SKM-1 (cell line): ENCODE data around the gene ERBB4.

Source experiments
- DNase-seq: peaks from one replicate; lab custom pipeline; 2025; ENCODE audit not compliant: unreplicated experiment; lab: John Stamatoyannopoulos, UW

ERBB4 gene

DNA sequence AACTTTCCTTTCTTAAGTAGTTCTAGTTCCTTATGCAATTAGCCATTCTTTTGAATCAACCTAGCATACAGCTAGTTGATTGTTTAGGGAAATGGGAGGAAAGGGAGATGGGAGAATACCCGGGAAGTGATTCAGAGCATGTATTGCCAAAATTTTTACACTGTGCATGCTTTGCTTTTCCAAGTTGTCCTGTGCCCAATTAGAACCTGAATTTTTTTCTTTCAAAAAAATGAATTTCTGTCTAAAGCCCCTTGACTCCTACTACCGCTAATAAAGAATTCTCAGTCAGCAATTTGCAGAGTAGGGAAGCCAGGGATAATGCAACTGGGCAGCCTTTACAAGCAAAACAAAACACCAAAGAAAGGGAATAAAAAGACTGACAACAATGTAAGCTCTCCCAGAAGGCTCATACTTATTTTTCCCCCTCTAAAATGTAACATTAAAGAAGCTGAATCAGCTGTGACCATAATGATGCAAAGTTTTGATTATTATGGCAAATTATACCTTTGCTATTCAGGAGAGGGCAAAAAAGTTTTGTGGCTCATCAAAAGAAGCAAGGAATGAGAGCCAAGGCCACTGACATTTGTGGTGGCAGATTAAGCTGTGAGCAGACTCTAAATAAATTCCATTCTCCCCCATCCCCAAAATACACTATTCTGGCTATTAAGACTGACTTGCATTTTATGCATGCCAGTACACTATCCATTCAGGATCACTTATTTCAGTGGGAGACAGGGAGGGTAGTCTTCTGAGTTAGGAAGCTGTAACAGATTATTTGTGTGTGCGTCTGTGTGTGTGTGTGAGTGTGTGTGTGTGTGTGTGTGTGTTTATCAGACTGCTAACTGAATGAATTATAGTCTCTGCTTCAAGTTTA, 174.3 kb downstream of the ERBB4 start:
- no peak for DNase-seq

DNA sequence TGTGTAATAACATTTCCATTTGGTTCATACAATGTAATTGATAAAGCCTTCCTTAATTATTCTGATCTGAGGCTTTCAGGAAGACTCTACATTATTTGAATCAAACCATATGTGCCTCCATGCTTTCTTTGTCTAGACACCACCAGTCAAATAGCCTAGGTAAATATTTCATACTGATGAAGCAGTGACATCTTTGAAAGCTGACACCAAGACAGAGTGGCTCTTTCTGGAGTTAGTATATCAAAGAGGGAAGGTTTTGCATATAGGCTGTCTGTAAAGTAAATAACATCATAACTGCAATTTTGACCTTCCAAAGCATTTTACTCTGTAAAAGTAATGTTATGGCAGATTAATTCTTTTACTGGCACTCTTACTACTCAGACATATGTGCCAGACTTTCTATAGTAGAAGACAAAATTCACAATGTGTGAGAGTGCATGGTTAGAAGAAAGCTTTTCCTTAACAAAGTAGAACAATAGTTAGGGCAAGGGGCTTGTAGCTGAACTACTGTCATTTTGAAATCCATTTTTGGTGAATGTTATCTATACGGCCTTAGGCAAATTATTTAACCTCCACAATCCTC, 177.3 kb downstream of the ERBB4 start:
- no peak for DNase-seq

DNA sequence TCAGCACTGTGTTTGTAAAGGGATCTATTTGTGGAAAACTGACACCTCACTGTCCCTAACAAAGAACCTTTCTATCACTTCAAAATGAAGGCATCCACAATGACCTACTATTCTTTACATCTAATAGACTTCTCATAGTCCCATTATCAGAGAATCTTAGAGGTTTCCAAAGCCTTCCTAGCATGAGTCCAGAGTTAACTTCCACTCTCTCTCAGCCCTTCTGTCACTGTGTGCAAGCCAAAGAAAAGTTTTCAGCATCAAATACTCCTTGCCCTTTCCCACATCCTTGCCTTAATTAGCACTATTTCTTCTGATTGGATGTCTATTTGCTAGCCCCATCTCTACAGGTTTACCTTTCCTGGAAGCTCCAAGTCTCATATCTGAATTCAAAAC, 178.5 kb downstream of the ERBB4 start:
- no peak for DNase-seq

DNA sequence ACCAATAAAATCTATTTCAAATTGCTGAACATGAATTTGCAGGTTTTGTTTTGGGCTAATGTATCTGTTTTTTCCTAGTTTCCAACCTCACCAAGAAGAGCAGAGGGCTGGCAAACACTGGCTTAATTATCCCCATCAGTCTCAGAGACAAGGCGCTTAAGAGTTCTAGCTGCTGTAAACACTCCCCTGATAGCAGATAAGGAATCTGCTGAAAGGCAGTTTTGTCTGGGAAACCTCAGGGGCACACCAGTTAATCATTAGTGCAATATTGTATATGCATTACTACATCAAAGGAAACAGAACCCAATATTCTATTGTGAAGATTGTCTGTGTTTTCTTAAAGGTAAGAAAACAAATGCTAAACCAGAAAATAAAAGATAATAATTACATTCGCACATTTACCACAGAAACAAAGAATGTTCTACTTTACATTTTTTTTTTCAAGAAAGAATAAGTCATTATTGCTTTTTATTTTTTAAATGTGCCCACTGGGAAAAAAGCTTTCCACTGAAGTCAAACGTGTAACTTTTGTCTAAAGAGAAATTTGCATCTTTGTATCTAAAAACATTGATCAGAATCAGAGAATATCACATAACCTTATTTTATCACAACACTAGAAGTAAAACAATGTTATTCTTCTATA, 179.1 kb downstream of the ERBB4 start:
- no peak for DNase-seq

DNA sequence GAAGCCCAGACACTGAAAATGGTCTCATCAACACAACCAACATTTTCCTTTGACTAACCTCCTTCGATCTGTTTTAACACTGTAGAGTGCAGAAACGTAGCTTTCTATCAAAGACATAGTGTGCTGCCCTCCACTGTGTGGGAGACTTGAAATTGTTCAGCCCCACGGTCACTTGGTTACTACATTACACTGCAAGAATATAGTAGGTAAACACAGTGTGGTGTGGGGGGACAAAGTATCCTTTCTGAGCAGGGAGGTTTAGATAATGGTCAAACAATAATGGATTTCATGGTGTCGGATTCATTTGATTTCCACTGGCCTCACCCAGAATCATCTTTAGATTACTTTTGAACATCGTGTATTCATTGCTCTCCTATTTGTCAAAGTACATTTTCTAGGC, 181.0 kb downstream of the ERBB4 start:
- DNase-seq, result no peak

DNA sequence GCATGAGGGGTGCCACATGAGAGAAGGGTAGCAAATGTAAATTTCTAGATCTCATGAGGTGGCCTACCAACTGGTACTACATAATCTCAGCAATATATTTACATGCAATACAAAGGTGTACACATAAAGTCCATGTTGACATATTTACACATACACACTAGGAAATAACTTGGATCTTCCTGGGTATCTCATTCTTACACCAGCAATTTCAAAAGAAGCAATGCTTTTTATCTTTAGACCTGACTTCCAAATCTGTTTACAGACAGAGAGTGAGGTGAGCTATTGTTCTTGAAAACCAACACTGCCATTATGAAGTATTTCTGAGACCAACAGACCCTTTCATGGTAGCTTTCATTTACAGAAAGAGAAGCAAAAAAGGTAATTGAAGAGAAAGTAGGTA, 184.2 kb downstream of the ERBB4 start:
- DNase-seq, result no peak

DNA sequence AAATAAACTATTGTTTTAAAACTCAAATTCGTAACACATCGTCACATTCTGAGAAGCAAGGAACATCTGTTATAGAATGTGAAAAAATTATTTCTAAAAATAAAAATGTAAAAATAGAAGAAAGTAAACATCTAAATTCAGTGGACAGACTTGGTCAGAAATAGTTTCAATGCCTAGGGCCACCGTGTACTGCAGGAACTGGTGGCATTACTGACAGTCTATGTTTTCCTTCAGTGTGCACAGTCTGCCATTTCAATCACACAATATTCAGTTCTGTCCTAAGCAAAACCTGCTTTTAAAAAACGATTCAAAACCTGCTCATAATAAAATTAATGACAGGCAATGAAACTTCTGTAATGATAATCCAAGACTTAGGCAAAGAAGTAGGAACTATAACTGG, 190.1 kb downstream of the ERBB4 start:
- DNase-seq, result no peak

DNA sequence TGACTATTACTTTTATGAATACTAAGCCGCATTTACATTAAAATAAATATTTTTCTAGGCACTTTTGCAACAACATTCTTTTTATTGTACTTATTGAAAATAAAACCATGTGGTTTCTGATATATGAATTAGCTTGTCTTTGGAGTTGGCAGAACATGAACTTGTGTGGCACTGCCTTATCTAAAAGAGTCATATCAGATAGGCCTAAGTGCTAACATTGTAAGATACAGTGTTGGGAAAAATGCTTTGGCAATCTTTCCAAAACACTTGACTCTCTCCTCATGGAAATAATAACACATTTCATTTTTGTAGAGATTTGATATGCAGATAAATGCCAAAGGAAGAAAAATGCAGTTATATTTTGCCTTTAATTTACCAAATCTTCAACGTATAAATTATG, 191.7 kb downstream of the ERBB4 start:
- DNase-seq, result no peak

DNA sequence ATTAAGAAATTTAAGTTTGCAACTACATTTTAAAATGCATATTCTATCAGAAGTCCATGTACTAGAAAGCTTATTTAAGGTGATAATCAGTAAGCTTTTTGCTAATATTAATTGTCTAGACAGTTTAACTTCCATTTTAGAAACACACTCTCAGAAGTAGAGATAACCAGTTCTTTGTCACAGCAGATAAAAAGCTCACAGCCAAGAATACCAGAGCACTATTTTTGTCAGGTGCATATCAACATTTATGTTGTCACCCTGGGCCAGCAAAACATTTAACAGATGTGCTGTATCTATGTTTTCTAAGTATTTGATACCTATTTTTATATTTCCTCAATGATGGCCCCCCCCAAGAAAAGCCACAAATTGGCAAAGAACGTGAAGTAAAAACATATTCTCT, 192.6 kb downstream of the ERBB4 start:
- DNase-seq, result no peak

DNA sequence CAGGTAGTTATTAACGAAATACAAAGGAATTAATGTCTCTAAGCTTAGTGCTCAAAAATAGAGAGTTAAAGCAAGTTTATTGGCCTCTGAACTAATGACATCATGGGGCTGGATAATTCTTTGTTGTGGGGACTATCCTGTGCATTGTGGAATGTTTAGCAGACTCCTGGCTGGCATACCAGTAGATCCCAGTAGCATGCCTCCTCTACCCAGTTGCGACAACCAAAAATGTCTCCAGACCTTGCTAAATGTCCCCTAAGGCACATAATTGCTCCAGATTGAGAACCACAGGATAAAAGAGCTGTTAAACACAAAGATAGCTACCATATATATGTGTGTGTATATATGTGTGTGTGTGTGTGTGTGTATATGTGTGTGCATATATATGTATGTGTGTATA, 194.5 kb downstream of the ERBB4 start:
- DNase-seq, result no peak

DNA sequence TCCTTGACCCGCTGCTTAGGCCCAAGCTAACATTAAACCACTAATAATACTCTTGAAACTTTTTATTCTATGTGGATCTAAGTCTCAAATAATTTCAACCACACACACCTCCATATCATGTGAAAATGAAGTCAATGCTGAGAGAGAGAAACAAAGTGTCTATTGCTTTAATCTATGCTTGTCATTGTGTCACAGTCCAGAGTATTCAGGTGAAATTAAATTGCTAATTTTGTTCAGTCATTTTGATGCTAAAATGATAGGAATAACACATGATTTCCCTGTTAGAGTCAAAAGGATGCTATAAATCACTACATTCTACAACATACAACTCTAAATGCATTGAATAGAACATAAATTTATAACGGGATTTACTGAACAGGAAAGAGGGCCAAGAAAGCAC, 195.4 kb downstream of the ERBB4 start:
- DNase-seq, result no peak

DNA sequence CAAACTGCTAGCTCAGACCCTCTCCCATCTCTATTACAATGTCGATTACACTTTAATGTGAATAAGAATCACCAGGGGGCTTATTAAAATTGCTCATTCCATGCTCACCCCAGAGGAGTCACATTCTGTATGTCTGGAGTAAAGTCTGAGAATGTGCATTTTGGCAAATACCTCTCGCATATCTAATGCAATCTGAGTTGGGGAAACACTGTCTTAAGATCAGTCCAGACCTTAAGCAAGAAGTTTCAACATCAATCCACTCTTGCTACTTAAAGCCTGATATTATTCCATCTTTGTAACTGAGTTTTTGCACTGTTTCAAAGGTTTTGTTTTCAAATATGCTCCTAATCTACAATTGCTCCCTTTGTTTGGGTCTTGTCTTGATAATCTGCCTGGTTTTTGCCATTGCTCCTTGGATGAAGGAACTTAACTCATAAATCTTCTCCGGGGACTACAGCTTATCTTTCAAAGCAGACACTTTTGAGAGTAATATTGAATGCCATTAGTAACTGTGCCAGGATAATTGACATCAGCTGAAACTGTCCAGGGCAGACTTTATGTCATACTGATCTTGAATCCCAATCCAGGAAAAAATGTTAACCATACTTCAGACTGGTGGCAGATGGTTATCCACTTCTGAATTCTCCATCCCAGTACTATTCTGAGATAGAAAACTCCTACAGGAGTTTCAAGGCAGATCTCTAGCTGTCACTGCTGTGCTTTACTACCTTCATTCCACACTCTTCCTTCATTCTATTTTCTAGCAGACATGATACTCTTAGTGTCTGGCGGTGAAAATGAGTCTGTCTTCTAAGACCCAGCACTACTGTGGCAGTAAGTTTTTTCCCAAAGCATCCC, 200.9 kb downstream of the ERBB4 start:
- DNase-seq, result no peak

DNA sequence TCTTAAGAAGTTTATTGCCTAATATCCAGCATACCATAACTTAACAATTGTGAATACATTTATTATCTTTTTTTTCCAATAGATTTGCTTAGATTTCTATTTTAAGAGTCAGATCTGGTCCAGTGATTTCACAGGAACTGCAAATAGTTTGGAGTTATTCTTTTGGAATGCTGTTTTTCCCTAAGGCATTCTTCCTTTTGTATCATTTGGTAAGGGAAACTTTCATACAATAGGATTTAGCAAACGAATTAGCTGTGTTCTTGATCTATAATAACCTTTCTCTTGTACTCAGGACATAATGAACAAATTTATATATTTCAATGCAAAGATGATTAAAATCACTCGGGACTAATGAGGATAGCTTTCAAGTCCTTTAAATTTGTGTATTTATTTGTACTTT, 201.6 kb downstream of the ERBB4 start:
- DNase-seq, result no peak

DNA sequence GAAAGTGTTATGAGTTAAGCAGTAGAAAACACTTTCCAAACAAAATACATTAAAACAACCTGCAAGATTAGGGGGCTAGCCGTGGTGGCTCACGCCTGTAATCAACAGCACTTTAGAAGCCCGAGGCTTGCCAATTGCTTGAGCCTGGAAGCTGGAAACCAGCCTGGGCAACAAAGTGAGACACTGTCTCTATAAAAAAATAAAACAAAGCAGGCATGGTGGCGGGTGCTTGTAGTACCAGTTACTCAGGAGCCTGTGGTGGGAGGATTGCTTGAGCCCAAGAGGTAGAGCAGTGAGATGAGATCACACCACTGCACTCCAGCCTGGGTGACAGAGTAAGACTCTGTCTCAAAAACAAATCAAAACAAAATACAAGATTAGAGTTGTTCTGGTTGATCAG, 208.3 kb downstream of the ERBB4 start:
- DNase-seq, result no peak

DNA sequence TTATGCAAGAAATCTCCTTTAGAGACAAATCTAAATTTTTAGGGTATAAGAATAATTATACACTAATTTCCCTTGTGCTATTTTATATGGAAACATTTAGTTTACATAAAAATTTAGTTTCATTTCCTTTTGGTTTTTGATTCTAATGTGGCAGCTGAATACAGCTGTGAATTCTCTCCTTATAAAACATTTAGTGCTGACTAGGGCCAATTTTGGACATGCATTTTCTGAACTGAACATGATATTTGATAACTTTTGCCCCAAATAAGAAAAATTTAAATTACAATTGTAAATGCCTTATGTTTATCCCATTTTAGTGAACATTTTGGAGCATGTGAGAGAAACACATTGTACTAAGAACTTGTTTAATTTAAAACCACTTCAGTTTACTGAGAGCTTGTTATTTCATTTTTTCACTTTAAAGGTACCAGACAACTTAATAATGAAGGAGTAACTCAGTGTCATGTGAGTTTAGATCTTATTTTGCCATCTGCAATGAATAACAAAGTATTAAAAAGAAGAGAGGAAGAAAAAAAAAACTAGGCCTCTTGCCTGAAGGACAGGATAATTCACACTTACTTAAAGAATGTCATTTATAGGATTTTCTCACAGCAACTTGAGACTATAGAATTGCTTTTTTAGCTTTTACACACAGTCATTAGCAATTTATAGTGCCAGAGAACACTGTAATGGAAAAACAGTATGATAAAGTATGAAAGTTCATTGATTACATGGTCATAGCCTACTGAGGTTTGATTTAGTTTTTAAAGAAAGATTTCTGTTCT, 209.7 kb downstream of the ERBB4 start:
- no peak for DNase-seq

DNA sequence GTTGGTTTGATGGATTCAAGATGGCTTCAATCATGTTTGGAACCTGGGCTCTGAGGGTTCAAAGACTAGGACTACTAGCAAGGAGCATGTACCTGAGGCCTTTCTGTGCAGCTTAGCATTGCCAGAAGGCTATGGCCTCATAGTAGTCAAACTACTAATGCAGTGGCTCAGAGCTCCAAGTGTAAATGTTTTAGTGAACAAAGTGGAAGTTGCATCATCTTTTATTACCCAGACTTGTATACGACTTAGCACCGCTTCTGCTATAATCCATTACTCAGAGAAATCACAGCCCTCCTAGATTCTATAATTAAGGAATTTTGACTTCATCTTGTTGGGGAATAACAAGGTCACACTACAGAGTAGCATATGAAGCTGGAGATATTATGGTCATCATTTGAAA, 210.5 kb downstream of the ERBB4 start:
- no peak for DNase-seq

DNA sequence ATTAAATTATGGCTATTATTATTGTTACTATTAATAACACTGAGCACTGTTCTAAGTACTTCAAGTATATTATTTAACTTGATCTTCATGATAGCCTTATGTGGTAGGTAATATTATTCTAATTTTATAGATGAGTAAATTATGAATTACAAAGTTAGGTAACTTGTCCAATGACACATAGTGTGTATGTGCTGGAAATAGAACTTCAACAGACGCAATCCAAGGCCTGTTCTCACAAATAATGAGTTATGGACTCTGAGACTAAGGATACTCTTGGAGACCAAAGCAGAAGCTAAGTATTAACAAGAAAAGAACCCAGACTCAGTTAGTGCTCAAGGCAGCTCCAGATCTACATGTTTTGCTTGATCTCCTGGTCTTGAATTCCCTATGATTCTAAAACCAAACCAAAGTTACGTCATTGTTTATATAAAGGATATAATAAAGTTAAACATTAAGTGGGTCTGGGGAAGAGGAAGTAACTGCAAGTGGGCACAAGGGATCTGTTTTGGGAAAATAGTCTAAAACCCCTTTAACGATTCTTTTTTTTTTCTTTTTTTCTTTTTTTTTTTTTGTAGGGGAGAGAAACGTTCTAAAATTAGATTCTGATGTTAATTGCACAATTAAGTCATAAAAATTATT, 211.3 kb downstream of the ERBB4 start:
- DNase-seq, result no peak

DNA sequence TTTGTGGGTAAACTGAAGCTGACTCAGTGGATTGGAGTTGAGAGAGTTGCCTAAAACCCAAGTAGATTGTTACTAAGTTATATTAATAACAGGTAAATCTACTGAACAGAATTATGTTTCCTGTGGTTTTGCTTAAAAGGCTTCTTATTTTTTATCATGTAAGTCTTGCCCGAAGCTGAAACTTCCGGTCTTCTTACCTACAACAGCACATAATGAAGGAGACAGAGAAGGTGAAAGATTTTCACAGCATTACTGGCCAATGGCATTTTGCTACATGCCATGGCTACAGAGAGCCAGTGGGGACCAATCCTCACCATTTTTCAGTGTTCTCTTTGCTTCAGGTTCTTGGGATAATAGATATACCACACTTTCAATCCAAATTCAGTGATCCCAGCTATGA, 220.0 kb downstream of the ERBB4 start:
- DNase-seq, result no peak

DNA sequence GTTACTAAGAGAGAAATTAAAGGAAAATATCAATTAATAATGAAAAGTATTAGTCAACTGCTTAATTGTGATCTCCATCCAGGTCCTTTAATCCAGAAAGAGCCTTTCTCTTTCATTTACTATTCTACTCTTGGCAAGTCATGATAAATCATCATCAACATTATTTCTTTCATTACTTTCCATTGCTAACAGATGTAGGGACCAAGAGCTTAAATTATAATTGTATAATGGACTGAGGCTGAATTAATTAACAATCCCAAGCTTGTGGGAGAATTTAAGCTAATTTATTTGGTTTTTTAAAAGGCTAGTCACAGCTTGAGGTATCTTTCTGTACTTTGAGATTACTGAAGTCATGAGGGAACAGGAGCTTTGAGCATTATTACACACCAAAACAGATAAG, 223.9 kb downstream of the ERBB4 start:
- DNase-seq, result no peak

DNA sequence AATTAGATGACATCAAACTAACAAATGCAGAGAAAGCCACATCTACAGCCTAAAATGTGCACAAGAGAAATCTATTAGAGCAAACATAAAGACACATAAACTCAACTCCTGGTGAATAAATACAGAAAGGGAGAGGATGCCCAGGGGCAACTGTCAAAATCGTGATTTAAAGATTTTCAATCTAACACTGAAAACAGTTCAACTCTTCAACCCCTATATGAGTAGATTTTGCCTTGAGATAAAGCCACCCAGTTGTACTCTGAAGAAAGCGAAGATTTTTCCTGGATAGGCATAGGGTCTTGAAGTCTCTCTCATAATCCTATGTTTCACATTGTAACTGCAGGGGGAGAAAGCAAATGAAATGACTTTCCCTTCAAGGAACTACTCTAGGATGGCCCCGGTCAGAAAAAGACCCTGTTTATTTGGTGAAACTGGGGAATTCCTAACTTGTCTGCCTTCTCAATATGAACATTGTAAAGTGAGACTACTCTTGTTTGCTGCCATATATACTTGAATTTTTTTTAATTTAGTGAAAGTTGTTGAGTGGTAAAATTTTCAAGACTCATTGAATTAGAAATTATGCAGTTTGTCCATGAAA, 226.7 kb downstream of the ERBB4 start:
- no peak for DNase-seq
